Smooth muscle cell of the brain vasculature (primary cell): ENCODE measurements around the gene NMNAT2.

ENCODE experiments used
- DNase-seq: peaks from one replicate; pipeline ENCODE4 v3.0.0-alpha.2; 2012; ENCODE audit warnings: low read depth, low spot score

NMNAT2 gene

GRCh38 chr1:183315991-183316758, 102.0 kb downstream of the NMNAT2 start:
- no peak for DNase-seq

GRCh38 chr1:183313063-183313462, 105.1 kb downstream of the NMNAT2 start:
- no peak for DNase-seq

- no peak for DNase-seq
Observed at GRCh38 chr1:183310753-183311479, 107.3 kb downstream of the NMNAT2 start.

- DNase-seq, result no peak
Observed at GRCh38 chr1:183308719-183309118, 109.5 kb downstream of the NMNAT2 start.

GRCh38 chr1:183306317-183307042, 111.7 kb downstream of the NMNAT2 start:
- no peak for DNase-seq

- no peak for DNase-seq
Observed at GRCh38 chr1:183304440-183305107, 113.6 kb downstream of the NMNAT2 start.

GRCh38 chr1:183303901-183304300, 114.3 kb downstream of the NMNAT2 start:
- no peak for DNase-seq

GRCh38 chr1:183303323-183303645, 114.9 kb downstream of the NMNAT2 start:
- no peak for DNase-seq

- DNase-seq, result no peak
Observed at GRCh38 chr1:183302452-183303322, 115.5 kb downstream of the NMNAT2 start.

- no peak for DNase-seq
Observed at GRCh38 chr1:183301239-183301638, 116.9 kb downstream of the NMNAT2 start.

- DNase-seq, result no peak
Observed at GRCh38 chr1:183300828-183301227, 117.4 kb downstream of the NMNAT2 start.

GRCh38 chr1:183300395-183300794, 117.8 kb downstream of the NMNAT2 start:
- DNase-seq, result no peak

- DNase-seq, result no peak
Observed at GRCh38 chr1:183296782-183297181, 121.4 kb downstream of the NMNAT2 start.

- DNase-seq, result no peak
Observed at GRCh38 chr1:183295521-183295920, 122.7 kb downstream of the NMNAT2 start.

GRCh38 chr1:183293876-183294275, 124.3 kb downstream of the NMNAT2 start:
- DNase-seq, result no peak

GRCh38 chr1:183293241-183293640, 124.9 kb downstream of the NMNAT2 start:
- DNase-seq, result no peak

- no peak for DNase-seq
Observed at GRCh38 chr1:183291802-183292514, 126.2 kb downstream of the NMNAT2 start.

GRCh38 chr1:183291216-183291762, 126.9 kb downstream of the NMNAT2 start:
- no peak for DNase-seq

- DNase-seq, result no peak
Observed at GRCh38 chr1:183290628-183291027, 127.6 kb downstream of the NMNAT2 start.

GRCh38 chr1:183289051-183289496, 129.1 kb downstream of the NMNAT2 start:
- DNase-seq, result no peak
